ENCODE data around the gene DDIT4. TPM values are rescaled to one million over a fixed set of nuclear protein-coding genes. Genes with fewer than 3 reads are reported as not detected.

The DDIT4 gene
- total and polyA plus RNA-seq, 2 experiments from 2014 or later = 114 to 136 TPM

DNA sequence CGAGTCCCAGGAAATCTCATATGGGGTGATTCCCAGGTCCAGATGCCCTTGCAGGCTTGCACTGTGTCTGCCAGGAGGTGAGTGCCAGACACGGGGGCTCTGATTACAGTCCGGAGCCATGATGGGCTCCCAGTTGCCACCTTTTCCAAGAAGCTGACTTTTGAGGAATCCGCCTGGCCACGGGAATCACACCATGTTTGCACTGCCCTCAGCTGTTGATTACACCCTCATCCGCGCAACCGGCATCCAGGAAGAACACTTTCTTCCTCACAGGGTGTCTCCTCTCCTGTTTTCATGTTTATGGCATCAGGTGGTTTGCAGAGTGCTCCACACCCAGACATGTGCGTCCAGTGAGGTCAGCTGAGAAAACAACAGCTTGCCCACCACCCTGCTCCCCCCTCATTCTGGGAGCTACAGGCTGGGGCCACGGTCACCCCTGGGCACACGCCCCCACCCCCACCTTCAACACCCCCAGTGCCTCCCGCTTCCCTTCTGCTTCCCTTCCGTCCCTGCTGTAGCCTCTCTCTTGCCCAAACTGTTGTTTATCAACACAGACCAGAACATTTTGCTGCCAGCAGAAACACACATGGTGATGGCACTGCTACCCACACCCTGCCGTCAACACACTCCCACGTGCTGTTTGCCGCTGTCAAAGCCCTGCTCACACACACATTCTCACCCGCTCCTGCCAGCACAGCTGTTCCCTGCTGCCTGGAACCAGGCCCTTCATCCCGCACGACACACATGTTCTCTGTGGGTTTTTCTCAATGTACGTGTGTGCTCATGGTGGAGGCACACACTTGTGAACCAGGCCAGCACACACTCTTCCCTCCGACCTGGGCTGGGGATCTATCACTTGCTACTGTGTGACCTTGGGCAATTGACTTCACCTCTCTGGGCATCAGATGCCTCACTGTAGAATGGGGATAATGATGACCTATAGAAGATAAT lies 35.8 kb downstream of the DDIT4 start (continued):
- TF ChIP-seq, protein P1, sequence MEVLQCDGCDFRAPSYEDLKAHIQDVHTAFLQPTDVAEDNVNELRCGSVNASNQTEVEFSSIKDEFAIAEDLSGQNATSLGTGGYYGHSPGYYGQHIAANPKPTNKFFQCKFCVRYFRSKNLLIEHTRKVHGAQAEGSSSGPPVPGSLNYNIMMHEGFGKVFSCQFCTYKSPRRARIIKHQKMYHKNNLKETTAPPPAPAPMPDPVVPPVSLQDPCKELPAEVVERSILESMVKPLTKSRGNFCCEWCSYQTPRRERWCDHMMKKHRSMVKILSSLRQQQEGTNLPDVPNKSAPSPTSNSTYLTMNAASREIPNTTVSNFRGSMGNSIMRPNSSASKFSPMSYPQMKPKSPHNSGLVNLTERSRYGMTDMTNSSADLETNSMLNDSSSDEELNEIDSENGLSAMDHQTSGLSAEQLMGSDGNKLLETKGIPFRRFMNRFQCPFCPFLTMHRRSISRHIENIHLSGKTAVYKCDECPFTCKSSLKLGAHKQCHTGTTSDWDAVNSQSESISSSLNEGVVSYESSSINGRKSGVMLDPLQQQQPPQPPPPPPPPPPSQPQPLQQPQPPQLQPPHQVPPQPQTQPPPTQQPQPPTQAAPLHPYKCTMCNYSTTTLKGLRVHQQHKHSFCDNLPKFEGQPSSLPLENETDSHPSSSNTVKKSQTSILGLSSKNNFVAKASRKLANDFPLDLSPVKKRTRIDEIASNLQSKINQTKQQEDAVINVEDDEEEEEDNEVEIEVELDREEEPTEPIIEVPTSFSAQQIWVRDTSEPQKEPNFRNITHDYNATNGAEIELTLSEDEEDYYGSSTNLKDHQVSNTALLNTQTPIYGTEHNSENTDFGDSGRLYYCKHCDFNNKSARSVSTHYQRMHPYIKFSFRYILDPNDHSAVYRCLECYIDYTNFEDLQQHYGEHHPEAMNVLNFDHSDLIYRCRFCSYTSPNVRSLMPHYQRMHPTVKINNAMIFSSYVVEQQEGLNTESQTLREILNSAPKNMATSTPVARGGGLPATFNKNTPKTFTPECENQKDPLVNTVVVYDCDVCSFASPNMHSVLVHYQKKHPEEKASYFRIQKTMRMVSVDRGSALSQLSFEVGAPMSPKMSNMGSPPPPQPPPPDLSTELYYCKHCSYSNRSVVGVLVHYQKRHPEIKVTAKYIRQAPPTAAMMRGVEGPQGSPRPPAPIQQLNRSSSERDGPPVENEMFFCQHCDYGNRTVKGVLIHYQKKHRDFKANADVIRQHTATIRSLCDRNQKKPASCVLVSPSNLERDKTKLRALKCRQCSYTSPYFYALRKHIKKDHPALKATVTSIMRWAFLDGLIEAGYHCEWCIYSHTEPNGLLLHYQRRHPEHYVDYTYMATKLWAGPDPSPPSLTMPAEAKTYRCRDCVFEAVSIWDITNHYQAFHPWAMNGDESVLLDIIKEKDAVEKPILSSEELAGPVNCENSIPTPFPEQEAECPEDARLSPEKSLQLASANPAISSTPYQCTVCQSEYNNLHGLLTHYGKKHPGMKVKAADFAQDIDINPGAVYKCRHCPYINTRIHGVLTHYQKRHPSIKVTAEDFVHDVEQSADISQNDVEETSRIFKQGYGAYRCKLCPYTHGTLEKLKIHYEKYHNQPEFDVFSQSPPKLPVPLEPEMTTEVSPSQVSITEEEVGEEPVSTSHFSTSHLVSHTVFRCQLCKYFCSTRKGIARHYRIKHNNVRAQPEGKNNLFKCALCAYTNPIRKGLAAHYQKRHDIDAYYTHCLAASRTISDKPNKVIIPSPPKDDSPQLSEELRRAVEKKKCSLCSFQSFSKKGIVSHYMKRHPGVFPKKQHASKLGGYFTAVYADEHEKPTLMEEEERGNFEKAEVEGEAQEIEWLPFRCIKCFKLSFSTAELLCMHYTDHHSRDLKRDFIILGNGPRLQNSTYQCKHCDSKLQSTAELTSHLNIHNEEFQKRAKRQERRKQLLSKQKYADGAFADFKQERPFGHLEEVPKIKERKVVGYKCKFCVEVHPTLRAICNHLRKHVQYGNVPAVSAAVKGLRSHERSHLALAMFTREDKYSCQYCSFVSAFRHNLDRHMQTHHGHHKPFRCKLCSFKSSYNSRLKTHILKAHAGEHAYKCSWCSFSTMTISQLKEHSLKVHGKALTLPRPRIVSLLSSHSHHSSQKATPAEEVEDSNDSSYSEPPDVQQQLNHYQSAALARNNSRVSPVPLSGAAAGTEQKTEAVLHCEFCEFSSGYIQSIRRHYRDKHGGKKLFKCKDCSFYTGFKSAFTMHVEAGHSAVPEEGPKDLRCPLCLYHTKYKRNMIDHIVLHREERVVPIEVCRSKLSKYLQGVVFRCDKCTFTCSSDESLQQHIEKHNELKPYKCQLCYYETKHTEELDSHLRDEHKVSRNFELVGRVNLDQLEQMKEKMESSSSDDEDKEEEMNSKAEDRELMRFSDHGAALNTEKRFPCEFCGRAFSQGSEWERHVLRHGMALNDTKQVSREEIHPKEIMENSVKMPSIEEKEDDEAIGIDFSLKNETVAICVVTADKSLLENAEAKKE (CRISPR knock-in tag; IDR thresholded peaks at IDR 0.05) = no peak
- no peak for TF ChIP-seq EZH2 (IDR thresholded peaks at IDR 0.05; ENCODE audit: low read depth, unreplicated experiment)
- TF ChIP-seq POLR2AphosphoS5 (IDR thresholded peaks at IDR 0.05; ENCODE audit: low read depth) = no peak
- TF ChIP-seq, protein P2, sequence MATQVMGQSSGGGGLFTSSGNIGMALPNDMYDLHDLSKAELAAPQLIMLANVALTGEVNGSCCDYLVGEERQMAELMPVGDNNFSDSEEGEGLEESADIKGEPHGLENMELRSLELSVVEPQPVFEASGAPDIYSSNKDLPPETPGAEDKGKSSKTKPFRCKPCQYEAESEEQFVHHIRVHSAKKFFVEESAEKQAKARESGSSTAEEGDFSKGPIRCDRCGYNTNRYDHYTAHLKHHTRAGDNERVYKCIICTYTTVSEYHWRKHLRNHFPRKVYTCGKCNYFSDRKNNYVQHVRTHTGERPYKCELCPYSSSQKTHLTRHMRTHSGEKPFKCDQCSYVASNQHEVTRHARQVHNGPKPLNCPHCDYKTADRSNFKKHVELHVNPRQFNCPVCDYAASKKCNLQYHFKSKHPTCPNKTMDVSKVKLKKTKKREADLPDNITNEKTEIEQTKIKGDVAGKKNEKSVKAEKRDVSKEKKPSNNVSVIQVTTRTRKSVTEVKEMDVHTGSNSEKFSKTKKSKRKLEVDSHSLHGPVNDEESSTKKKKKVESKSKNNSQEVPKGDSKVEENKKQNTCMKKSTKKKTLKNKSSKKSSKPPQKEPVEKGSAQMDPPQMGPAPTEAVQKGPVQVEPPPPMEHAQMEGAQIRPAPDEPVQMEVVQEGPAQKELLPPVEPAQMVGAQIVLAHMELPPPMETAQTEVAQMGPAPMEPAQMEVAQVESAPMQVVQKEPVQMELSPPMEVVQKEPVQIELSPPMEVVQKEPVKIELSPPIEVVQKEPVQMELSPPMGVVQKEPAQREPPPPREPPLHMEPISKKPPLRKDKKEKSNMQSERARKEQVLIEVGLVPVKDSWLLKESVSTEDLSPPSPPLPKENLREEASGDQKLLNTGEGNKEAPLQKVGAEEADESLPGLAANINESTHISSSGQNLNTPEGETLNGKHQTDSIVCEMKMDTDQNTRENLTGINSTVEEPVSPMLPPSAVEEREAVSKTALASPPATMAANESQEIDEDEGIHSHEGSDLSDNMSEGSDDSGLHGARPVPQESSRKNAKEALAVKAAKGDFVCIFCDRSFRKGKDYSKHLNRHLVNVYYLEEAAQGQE (IDR thresholded peaks at IDR 0.05; ENCODE audit: unreplicated experiment) = no peak
- no peak for TF ChIP-seq JUNB (IDR thresholded peaks at IDR 0.05; ENCODE audit: unreplicated experiment)
- TF ChIP-seq, protein P3, sequence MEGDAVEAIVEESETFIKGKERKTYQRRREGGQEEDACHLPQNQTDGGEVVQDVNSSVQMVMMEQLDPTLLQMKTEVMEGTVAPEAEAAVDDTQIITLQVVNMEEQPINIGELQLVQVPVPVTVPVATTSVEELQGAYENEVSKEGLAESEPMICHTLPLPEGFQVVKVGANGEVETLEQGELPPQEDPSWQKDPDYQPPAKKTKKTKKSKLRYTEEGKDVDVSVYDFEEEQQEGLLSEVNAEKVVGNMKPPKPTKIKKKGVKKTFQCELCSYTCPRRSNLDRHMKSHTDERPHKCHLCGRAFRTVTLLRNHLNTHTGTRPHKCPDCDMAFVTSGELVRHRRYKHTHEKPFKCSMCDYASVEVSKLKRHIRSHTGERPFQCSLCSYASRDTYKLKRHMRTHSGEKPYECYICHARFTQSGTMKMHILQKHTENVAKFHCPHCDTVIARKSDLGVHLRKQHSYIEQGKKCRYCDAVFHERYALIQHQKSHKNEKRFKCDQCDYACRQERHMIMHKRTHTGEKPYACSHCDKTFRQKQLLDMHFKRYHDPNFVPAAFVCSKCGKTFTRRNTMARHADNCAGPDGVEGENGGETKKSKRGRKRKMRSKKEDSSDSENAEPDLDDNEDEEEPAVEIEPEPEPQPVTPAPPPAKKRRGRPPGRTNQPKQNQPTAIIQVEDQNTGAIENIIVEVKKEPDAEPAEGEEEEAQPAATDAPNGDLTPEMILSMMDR (conservative IDR thresholded peaks at IDR 0.05; ENCODE audit: low read depth in 2 of 2) = no peak

All from GM23338 (cell line).